Measurements from ENCODE around the gene C1GALT1C1. TPM values are rescaled to one million over a fixed set of nuclear protein-coding genes. Genes with fewer than 3 reads are reported as not detected.
A peak's percentile ranks its signal among the peaks of the same experiment; 100 is the strongest.
"Not testable (repeated sequence)": the region's sequence is repeated elsewhere in the genome, so short reads cannot be mapped to it uniquely, and the experiment has no call there.

The C1GALT1C1 gene
- total RNA-seq, 2 donors from 2014 or later, result 7.9 to 15.8 TPM

GRCh38 chrX:120671963-120672362 lies 42.1 kb upstream of the C1GALT1C1 start:
- Histone ChIP-seq H3K36me3 (replicated peaks in 1 of 2; ENCODE audit: insufficient read depth in 1 of 2, low read depth in 2 of 2) (no peaks in the 10 kb centered on the region), H3K4me3 (no peak overlapping the region), H3K4me1 (no peaks in the 10 kb centered on the region), H3K27me3 (no peaks in the 10 kb centered on the region), H3K27ac (no peak overlapping the region), H3K9me3 (no peaks in the 10 kb centered on the region)
- no peak for TF ChIP-seq CTCF (IDR thresholded peaks at IDR 0.05)
- TF ChIP-seq POLR2A (IDR thresholded peaks at IDR 0.05), result no peak
- DNase-seq, result no peak
- no peak for ATAC-seq
- intact Hi-C loops (cut with DNase I), result no loop called here

GRCh38 chrX:120668357-120668756 lies 38.5 kb upstream of the C1GALT1C1 start:
- Histone ChIP-seq H3K4me3 (no peak overlapping the region), H3K9me3 (no peaks in the 10 kb centered on the region), H3K36me3 (replicated peaks in 1 of 2; ENCODE audit: insufficient read depth in 1 of 2, low read depth in 2 of 2) (no peaks in the 10 kb centered on the region), H3K27me3 (no peaks in the 10 kb centered on the region), H3K4me1 (no peaks in the 10 kb centered on the region), H3K27ac (no peak overlapping the region)
- TF ChIP-seq CTCF (IDR thresholded peaks at IDR 0.05), result no peak
- no peak for TF ChIP-seq POLR2A (IDR thresholded peaks at IDR 0.05)
- intact Hi-C loops (cut with DNase I), result no loop called here
- ATAC-seq (no peak), DNase-seq (no peak)

GRCh38 chrX:120664535-120664934 lies 34.7 kb upstream of the C1GALT1C1 start:
- intact Hi-C loops (cut with DNase I), result not testable (repeated sequence)
- WGBS, 2 donors, result 71 to 75% methylated on average over 4 of the region's 4 CpGs

GRCh38 chrX:120664081-120664480 lies 34.2 kb upstream of the C1GALT1C1 start:
- Histone ChIP-seq H3K9me3 (no peaks in the 10 kb centered on the region), H3K27me3 (no peaks in the 10 kb centered on the region), H3K4me1 (no peaks in the 10 kb centered on the region), H3K27ac (no peak overlapping the region), H3K36me3 (replicated peaks in 1 of 2; ENCODE audit: insufficient read depth in 1 of 2, low read depth in 2 of 2) (no peaks in the 10 kb centered on the region), H3K4me3 (no peak overlapping the region)
- no peak for DNase-seq
- no peak for ATAC-seq
- peak in 6 of 7 experiments; percentile 10 to 47 (median 35) for TF ChIP-seq CTCF (IDR thresholded peaks at IDR 0.05)
- no peak for TF ChIP-seq POLR2A (IDR thresholded peaks at IDR 0.05)
- 10 to 32% methylated on average over 1 of the region's 1 CpG for WGBS, 2 donors
- intact Hi-C loops (cut with DNase I), result no loop called here

More at GRCh38 chrX:120664535-120664934, 34.7 kb upstream of the C1GALT1C1 start:
- H3K4me1 ChIP-seq; ATAC-seq; H3K27me3 ChIP-seq; DNase-seq; H3K9me3 ChIP-seq; H3K27ac ChIP-seq; H3K36me3 ChIP-seq (replicated peaks in 1 of 2; ENCODE audit: insufficient read depth in 1 of 2, low read depth in 2 of 2); H3K4me3 ChIP-seq: not testable (repeated sequence)

- Histone ChIP-seq H3K27me3 (no peaks in the 10 kb centered on the region), H3K9me3 (no peaks in the 10 kb centered on the region), H3K27ac (no peak overlapping the region), H3K36me3 (replicated peaks in 1 of 2; ENCODE audit: insufficient read depth in 1 of 2, low read depth in 2 of 2) (no peaks in the 10 kb centered on the region), H3K4me3 (no peak overlapping the region), H3K4me1 (no peaks in the 10 kb centered on the region)
- DNase-seq (no peak), ATAC-seq (no peak)
- TF ChIP-seq CTCF (IDR thresholded peaks at IDR 0.05), result no peak
- no peak for TF ChIP-seq POLR2A (IDR thresholded peaks at IDR 0.05)
- intact Hi-C loops (cut with DNase I), result no loop called here
- 76 to 77% methylated on average over 5 of the region's 5 CpGs for WGBS, 2 donors
Observed at GRCh38 chrX:120662662-120663061, 32.8 kb upstream of the C1GALT1C1 start.

All from body of pancreas (tissue), 4 donors.